Measurements from ENCODE around the gene CDK11B. TPM values are rescaled to one million over a fixed set of nuclear protein-coding genes. Genes with fewer than 3 reads are reported as not detected.
"Not testable (repeated sequence)": the region's sequence is repeated elsewhere in the genome, so short reads cannot be mapped to it uniquely, and the experiment has no call there.

CDK11B gene
- total RNA-seq, 1 donor from 2014 or later: 5.6 TPM

DNA sequence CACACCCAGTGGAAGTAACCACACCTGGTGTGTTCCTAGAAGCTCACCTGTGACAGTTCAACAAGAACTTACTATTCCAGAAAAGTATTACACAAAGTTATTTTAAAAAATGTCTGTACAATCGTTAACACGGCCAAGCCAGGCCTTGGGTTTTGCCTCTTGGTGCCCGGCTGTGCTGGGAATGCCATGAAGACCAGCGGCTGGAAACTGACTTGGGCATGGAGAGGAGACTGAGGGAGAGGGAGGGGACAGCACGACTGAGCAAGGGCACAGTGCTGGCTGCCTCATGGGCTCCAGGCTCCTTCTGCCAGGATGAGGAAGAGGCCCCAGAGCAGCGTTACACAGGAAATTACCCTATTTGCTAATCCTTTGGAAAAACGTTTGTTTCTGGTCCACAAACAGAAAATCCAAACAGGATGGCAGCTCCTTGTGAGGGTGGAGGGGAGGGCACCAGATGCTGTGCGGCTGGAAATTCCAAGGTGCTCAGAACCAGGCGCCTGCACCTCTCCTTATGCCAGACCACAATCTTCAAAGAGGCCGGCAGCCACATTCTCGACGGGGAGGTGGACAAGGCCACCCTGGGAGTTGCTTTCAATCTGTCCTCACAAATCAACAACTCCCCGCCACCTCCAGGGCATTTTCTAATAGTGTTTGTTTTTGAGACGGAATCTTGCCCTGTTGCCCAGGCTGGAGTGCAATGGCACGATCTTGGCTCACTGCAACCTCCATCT is 4.2 kb upstream of the CDK11B start:
- DNase-seq (ENCODE audit: low read depth in 2 of 2): not testable (repeated sequence)

DNA sequence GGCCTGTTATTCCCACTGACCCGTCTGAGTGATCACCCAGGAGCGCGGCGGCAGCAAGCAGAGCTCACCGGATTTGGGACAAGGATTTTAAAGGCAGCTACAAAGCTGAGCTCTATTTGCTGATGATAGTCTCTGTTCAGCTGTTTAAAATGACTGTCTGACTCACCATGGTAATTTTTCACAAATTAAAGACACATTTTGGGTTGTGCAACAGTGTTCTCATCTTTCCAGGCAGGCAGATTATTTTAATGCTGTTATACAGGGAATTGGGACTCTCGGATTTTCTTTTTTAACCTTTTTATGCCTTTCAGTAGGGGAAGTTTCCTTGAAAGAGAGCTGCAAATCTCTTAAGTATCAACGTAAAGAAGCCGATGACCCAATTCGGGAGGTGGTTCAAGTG is 3.6 kb upstream of the CDK11B start:
- DNase-seq (ENCODE audit: low read depth in 2 of 2): not testable (repeated sequence)

DNA sequence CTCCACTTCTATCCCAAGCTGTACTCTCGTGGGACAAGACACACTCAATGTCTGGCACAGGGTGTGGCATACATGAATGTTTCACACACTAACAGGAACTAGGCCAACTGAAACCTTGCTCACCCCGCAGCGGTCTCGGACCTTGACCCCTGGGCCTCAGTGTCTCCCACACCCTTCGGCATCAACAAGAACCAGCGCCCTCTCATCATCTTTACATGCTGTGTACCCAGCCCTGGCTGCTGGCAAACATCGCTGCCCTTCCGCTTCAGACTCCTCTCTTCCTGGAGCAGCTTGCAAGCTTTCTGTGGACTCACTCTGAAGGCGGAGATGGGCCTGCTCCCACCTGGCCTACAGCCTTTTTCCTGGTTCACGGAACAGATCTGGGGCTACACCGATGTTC is 10.5 kb downstream of the CDK11B start:
- DNase-seq (ENCODE audit: low read depth in 2 of 2): not testable (repeated sequence)

DNA sequence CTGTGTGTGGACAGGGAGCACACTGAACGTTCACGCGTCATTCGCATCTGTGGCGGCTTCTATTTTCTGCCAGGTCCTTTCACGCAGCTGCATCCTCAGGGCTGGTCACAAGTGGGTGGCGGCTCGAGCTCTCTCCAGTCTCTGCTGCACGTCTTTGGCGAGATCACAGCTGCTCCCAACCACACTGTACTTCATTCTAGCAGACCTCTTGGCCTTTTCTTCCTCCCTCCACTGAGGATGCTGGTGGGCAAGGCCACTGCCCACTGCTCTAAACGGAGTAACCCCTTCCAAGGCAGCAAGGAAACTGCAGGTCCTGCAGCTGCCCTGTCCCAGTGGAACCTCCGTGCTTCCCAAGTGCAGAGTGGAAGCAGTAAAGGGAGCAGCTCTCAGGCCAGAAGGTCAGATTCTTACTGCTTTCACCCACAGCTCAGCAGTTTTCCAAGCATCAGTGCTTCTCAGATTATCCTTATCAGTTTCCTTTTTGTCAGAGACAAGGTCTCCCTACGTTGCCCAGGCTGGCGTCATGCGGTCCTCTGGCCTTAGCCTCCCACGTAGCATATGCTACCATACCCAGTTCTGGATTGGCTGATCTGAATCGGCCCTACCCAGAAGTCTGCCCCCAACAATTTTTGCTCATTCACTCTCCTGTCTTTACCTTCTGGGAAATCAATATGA is 11.1 kb downstream of the CDK11B start:
- DNase-seq (ENCODE audit: low read depth in 2 of 2): not testable (repeated sequence)

DNA sequence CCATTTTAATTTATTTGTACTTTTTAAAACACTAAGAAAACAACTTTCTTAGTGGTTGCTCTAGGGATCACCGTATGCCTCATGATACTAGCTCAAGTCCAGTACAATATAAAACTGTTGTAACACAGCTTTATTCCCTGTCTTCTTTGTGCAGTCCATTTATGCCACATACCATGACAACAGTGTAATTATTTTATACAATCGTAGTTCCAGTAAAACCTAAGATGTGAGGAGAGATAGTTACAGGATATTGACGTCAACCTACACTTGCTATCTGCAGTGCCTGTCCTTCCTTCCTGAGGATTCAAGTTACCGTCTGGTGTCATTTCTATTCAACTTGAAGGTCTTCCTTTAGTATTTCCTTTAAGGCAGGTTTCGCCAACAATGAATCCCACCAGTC is 12.5 kb downstream of the CDK11B start:
- peak in 1 of 2 donors; percentile 52 for DNase-seq (ENCODE audit: low read depth in 2 of 2)

DNA sequence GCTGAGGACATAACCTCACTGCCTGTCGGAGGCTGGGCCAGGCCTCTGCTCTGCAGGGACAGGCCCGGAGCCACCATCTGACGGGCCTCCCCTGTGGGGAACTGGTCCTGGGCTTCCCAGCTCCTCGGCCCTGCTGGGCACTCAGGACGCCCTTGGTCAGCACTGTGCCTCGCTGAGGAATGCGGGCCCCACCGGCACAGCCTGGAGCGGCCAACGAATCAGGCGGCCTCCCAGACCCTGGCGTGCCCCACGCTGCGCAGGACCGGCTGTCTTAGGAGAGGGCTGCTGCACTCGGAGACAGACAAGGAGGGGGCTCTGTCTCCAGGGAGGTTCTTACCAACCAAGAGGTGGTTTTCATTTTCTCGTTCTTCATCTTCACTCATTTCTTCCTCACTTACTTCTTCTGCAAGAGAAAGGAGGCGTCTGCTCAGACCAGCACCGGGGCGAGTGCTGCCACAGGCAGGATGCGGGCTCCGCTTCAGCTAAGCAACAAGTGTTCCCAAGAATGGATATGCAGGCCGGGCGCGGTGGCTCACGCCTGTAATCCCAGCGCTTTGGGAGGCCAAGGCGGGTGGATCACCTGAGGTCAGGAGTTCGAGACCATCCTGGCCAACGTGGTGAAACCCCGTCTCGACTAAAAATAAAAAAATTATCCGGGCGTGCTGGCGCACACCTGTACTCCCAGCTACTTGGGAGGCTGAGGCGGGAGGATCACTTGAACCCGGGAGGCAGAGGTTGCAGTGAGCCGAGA is 17.9 kb downstream of the CDK11B start:
- not testable (repeated sequence) for DNase-seq (ENCODE audit: low read depth in 2 of 2)

DNA sequence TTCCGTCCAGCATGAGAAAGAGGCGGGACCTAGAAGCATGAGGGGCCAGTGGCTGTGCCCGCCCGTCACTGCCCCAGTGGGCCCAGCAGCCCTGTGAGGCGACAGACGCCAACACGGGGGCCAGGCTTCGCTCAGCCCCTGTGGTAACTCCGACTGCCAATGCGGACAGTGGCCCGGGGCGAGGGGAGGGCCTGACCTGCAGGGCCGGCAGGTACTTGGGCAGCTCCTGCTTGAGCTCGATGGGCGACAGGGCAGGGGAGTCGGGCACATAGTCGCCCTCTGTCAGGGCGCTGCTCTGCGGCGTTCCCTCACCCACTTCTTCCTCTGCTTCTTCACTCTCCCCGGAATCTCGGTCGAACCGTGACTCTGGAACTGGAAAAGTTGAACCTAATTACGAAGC is 18.7 kb downstream of the CDK11B start:
- not testable (repeated sequence) for DNase-seq (ENCODE audit: low read depth in 2 of 2)

DNA sequence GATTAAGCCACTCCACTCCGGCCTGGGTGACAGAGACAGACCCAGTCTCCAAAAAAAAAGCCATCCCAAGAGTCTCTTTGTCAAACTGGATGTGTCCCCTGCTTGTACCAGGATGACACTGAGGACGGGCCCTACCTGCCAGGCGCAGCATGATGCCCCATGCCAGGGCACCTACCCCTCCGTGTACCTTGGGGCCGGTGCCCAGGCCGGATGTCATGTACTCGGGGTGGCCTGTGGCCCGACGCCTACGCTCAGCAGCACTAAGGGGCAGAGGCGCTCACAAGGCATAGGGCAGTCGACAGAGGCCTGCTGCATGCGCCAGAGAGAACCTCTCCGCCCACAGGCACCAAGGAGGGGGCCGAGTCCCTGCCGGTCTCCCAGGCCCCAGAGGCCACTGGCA is 19.4 kb downstream of the CDK11B start:
- DNase-seq (ENCODE audit: low read depth in 2 of 2): not testable (repeated sequence)

DNA sequence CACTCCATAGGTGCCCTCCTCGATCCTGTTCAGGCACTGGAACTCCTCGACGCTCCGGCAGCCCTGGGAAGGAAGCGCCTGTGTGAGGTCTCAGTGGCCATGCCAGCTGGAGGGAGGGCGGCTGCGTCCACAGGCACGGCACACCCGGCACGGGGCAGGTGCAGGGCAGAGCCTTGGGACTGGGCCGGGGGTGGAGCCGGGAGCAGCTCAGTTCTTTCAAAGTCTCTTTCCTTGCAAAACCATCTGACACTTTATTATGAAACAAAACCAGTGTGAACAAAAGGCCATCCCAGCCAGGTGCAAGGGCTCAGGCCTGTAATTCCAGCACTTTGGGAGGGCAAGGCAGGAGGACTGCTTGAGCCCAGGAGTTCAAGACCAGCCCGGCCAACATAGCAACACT is 20.3 kb downstream of the CDK11B start:
- not testable (repeated sequence) for DNase-seq (ENCODE audit: low read depth in 2 of 2)

DNA sequence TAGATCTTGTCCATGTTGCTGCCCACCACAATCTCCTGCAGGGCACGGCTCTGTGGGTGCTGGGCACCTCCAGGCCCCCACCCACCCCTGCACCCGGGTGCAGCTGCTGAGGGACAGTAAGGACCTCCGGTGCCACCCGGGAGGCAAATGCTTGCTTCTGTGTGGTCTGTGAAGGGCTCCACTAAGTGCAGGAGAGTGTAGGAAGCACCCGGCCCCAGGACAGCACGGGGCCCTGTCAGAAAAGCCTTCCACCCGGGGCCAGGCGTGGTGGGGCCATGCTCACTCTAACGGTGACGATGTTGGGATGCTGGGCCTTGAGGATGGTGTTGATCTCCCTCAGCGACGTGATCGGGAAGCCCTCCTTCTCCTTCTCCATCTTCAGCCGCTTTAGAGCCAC is 21.3 kb downstream of the CDK11B start:
- DNase-seq (ENCODE audit: low read depth in 2 of 2): not testable (repeated sequence)

DNA sequence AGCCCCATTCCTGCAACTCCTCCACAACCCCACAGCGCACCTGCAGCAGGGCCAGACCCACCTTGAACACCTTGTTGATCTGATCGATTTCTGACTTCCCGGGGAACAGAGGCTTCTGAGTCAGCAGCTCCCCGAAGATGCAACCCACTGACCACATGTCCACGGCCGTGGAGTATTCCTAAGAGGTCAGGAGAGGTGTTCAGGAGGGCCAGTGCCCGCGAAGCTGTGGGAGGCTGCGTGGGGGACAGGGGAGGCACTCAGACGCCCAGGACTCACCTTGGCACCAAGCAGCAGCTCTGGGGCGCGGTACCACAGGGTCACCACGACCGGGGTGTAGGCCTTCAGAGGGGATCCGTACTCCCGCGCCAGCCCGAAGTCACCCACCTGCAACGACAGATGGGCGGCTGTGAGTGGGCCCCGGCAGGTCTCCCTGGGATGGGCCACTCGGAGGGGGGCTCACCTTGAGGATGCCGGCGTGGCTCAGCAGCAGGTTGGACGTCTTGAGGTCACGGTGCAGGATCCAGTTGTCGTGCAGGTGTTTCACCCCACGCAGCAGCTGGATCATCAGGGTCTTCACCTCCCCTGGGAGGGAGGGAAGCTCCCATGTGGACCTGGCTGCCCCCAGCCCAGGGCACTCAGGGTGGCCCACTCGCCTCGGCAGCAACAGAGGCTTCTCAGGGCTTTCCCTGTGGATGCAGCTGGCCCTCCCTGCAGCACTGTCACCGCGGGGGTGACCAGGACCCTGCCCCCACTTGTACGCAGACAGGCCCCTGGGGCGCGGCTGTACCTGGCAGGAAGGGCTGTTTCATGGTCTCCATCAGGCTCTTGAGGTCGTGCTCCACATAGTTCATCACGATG is 22.0 kb downstream of the CDK11B start:
- not testable (repeated sequence) for DNase-seq (ENCODE audit: low read depth in 2 of 2)

DNA sequence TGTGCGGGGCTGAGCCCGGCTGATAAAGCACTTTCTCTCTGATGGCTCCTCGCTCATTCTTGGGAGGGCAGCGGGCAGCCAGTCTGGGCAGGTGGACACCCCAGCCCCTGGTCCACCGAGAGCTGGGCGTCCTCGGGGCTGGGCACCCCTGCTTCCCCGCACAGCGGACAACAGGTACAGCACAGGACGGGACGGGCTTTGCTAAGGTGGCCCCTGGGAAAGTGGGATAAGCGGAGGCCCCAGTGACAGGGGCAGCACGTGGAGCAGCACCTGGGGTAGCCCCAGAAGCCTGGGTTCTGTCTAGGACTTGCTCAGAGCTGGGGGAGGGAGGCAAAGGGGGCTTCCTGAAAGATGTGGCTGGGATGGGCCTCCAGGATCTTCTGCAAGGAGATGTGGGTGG is 24.2 kb downstream of the CDK11B start:
- not testable (repeated sequence) for DNase-seq (ENCODE audit: low read depth in 2 of 2)

DNA sequence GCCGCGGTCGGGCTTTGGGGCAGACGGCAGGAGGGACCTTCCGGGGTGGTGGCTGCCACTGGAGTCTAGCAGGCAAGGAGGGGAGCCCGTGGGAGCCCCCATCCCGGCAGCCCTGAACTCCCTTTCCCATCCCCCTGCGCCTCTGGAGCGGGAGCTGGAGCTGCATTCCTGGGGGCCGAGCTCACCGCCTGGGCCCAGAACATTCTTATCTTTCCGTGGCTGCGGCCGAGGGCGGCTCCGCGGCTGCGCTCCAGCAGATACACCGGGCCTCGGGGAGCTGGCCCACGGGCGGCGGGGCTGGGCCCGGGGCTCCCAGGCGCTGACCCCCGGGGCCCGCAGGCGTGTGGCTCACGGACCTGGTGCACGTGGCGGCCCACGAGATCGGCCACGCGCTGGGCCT is 25.4 kb downstream of the CDK11B start:
- not testable (repeated sequence) for DNase-seq (ENCODE audit: low read depth in 2 of 2)

DNA sequence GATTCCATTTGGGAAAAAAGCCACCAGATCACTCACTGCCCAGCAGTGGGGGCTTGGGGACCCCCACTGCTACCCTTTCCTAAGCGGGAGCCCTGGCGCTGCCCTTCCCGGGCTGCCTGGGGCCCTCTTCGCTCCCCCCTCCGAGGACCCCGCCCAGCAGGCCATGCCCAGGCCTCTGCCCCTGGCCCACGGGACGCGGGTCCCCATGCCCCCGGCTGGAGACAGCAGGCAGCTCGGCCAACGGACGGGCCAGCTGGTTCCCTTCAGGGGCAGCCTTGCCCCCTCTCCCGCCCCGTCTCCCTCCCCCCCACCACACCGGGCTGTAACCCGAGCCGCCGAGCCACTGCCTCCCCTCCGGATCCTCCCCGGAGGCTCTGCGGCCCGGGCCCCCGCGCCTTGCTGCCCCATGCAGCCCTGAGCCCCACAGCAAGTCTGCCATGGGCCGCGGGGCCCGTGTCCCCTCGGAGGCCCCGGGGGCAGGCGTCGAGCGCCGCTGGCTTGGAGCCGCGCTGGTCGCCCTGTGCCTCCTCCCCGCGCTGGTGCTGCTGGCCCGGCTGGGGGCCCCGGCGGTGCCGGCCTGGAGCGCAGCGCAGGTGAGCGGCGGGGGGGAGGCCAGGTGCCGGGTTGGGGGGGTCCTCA is 26.9 kb downstream of the CDK11B start, which contains the start of gene MMP23B:
Gene MMP23B, plus strand, starts transcription at position 392 of the 639 bp plus-strand sequence. Its CDS starts 46 bp downstream, at position 438.
- no peak for DNase-seq (ENCODE audit: low read depth in 2 of 2)

DNA sequence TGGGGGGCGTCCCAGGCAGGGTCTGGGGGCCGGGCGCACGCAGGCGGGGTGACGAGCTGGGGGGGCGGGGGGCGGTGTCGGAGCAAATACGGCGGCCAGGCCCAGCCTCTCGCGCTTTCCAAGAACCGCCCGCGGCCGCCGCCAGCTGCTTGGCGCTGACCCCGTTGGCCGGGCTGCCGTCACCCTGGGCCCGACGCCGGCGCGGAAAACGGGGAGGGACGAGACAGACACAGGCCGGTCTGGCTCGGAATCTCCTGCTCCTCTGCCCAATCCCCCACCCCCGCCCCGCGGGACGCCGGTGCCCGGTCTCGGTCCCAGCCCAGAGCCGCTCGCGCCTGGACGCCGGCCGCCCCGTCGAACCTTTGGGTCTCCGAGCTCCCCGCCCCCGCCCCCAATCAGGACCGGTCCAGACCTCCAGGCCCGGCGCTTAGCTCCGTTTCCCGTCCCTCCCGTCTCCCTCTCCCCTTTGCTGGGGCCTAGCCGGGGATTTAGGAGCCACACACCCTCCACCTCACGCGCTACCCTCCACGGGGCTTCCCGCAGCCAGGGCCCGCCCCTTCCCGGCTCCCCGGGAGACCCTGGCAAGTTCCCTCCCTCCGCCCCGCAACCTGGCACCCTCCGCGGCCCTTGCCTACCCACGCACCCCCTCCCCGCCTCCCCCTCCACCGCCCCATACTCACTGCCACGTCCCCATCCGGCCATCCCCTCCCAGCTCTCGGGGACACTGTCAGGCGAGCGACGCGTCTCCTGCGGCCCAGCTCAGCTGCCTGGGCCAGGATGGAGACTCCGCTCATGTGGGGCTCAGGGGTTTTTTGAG is 27.6 kb downstream of the CDK11B start:
- no peak for DNase-seq (ENCODE audit: low read depth in 2 of 2)

DNA sequence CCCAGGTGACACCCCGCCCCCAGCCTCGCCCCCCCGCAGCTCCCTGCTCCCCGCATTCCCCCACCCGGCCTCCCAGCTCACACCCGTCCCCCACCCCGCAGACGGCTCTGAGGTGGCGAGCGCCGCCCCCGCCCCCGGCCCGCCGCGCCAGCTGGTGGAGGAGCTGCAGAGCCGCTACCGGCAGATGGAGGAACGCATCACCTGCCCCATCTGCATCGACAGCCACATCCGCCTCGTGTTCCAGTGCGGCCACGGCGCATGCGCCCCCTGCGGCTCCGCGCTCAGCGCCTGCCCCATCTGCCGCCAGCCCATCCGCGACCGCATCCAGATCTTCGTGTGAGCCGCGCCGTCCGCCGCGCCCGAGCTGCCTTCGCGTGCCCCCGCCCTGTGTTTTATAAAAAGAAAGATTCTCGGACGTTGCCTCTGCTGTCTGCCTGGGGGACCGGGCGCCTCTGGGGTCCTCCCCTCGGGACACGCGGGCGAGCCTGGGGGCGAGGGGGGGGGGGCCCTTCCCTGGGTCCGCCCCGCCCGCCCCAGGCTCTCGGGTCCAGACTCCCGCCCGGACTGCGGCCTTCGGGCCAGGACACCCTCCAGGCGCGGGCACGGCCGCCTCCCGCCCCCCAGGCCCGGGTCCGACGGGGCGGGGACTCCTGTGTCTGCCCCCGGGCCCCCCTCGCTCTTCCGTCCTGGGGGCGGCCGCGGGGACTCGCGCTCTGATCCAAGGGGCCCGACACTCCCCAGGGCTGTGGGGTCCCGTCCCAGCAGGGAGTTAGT is 28.4 kb downstream of the CDK11B start:
- DNase-seq (ENCODE audit: low read depth in 2 of 2): peak; percentile 36 to 67

DNA sequence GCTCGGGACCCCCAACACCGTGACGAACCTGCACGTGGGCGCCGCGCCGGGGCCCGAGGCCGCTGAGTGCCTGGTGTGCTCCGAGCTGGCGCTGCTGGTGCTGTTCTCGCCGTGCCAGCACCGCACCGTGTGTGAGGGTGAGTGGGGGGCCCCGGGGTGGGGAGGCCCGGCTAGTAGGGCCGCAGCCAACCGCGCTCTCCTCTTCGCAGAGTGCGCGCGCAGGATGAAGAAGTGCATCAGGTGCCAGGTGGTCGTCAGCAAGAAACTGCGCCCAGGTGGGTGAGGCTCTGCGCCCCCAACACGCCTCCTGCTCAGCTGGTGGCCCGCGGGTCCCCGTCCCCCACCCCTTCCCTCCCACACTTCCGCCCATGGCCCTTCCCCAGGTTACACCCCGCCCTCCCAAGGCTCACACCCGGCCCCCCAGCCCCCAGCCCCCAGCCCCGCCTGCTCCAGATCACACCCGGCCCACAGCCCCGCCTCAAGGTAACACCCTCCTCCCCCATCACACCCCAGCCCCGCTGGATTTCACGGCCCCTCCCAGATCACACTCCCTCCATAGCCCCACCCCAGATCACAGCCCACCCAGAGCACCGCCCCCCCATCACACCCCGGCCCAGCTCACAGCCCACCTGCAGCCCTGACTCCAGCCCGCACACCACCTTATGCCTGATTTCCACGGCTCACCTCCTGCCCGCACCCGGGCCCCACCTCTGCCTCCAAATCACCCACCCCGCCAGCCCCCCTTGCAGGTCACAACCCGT is 29.2 kb downstream of the CDK11B start:
- no peak for DNase-seq (ENCODE audit: low read depth in 2 of 2)

DNA sequence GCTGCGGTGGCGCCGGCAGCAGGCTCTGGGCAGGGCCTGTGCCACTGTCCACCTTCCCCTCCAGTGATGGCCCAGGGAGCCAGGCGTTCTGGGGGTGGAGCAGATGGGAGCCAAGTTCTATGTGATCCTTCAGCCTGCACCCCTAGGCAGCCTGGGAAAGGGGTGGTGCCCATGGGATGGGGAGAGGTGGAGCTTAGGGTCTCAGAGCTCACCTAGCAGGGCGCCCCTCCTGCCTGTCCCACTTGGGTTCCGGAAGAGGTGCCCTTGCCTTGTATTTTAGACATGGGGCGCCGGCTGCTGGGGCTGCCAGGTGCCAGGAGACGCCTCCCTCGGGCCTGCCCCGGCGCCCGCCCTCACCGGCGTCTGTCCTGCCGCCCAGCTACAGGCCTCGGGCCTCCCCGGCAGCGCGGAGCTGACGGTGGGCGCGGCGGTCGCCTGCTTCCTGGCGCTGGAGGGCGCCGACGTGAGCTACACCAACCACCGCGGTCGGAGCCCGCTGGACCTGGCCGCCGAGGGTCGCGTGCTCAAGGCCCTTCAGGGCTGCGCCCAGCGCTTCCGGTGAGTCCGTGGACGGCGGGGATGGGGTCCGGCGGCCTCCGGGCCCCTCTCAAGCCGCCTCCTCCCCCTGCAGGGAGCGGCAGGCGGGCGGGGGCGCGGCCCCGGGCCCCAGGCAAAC is 29.9 kb downstream of the CDK11B start:
- no peak for DNase-seq (ENCODE audit: low read depth in 2 of 2)
